Chondrocyte (in vitro differentiated cells): ENCODE data around the gene DACH1. TPM values are rescaled to one million over a fixed set of nuclear protein-coding genes. Genes with fewer than 3 reads are reported as not detected.

Experiments used
- DNase-seq: peaks from one replicate; pipeline ENCODE4 v3.0.0; 2021; ENCODE audit warnings: mixed read lengths, low spot score
- H3K27ac Mint-ChIP-seq: one replicate; pipeline ENCODE4 v1.8.0; 2021; ENCODE audit warnings: mild to moderate bottlenecking, moderate library complexity, mixed read lengths; ENCODE audit not compliant: unreplicated experiment
- H3K27me3 Mint-ChIP-seq: 2 replicates; pipeline ENCODE4 v1.8.0; 2021; ENCODE audit warnings: low read depth, mixed read lengths
- H3K36me3 Mint-ChIP-seq: 2 replicates; pipeline ENCODE4 v1.8.0; 2021; ENCODE audit warnings: low read depth, mixed read lengths
- H3K4me1 Mint-ChIP-seq: 2 replicates; pipeline ENCODE4 v1.8.0; 2021; ENCODE audit warnings: low read depth, mild to moderate bottlenecking, mixed read lengths
- H3K4me3 Mint-ChIP-seq: one replicate; pipeline ENCODE4 v1.8.0; 2021; ENCODE audit warnings: mild to moderate bottlenecking, moderate library complexity, mixed read lengths; ENCODE audit not compliant: unreplicated experiment
- H3K9me3 Mint-ChIP-seq: 2 replicates; pipeline ENCODE4 v1.8.0; 2021; ENCODE audit warnings: low read depth, mixed read lengths
- total RNA-seq: library from RNA; stranded (reverse); gene quantifications from 3 replicates; pipeline ENCODE4 v1.2.1, GENCODE V29; 2021
- TF ChIP-seq, protein P1 (sequence below): fragments of 200-600 bp; sonication (generic); IDR thresholded peaks from 2 replicates; pipeline ENCODE4 v1.5.0; 2021; ENCODE audit warnings: antibody characterized with exemption, mild to moderate bottlenecking, moderate library complexity

Gene DACH1
- total RNA-seq, 1 donor from 2014 or later: 0.72 TPM

- Mint-ChIP-seq H3K9me3 (peaks cover 7% of the 10 kb centered on the region), H3K27ac (no peak overlapping the region), H3K27me3 (peaks cover 6% of the 10 kb centered on the region), H3K4me3 (no peak overlapping the region), H3K4me1 (no peaks in the 10 kb centered on the region), H3K36me3 (peaks cover 1% of the 10 kb centered on the region)
- TF ChIP-seq, protein P1, sequence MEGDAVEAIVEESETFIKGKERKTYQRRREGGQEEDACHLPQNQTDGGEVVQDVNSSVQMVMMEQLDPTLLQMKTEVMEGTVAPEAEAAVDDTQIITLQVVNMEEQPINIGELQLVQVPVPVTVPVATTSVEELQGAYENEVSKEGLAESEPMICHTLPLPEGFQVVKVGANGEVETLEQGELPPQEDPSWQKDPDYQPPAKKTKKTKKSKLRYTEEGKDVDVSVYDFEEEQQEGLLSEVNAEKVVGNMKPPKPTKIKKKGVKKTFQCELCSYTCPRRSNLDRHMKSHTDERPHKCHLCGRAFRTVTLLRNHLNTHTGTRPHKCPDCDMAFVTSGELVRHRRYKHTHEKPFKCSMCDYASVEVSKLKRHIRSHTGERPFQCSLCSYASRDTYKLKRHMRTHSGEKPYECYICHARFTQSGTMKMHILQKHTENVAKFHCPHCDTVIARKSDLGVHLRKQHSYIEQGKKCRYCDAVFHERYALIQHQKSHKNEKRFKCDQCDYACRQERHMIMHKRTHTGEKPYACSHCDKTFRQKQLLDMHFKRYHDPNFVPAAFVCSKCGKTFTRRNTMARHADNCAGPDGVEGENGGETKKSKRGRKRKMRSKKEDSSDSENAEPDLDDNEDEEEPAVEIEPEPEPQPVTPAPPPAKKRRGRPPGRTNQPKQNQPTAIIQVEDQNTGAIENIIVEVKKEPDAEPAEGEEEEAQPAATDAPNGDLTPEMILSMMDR: no peak
- DNase-seq: no peak
These were observed 472.8 kb downstream of the DACH1 start for GRCh38 chr13:71394176-71394575.
